ENCODE results near the gene B3GNT2.
"Not testable (repeated sequence)": the region's sequence is repeated elsewhere in the genome, so short reads cannot be mapped to it uniquely, and the experiment has no call there.

Gene B3GNT2

GRCh38 chr2:62195421-62196277, at the start of gene B3GNT2:
Gene B3GNT2, plus strand, starts transcription at chr2:62196115. Its CDS starts 26,106 bp downstream, at chr2:62222221.
- DNase-seq: peak; percentile 91

- not testable (repeated sequence) for DNase-seq
These were observed 49.1 kb upstream of the B3GNT2 start for GRCh38 chr2:62146790-62147189.

GRCh38 chr2:62147610-62148301, 48.2 kb upstream of the B3GNT2 start:
- DNase-seq: no peak

GRCh38 chr2:62149708-62150107, 46.2 kb upstream of the B3GNT2 start:
- no peak for DNase-seq

GRCh38 chr2:62150597-62151305, 45.2 kb upstream of the B3GNT2 start:
- no peak for DNase-seq

- DNase-seq: no peak
These were observed 44.6 kb upstream of the B3GNT2 start for GRCh38 chr2:62151306-62151638.

GRCh38 chr2:62152000-62152399, 43.9 kb upstream of the B3GNT2 start:
- no peak for DNase-seq

GRCh38 chr2:62156861-62157496, 38.9 kb upstream of the B3GNT2 start:
- no peak for DNase-seq

GRCh38 chr2:62158444-62159121, 37.3 kb upstream of the B3GNT2 start:
- no peak for DNase-seq

GRCh38 chr2:62160691-62161090, 35.2 kb upstream of the B3GNT2 start:
- not testable (repeated sequence) for DNase-seq

GRCh38 chr2:62163106-62163831, 32.6 kb upstream of the B3GNT2 start:
- no peak for DNase-seq

GRCh38 chr2:62163834-62164233, 32.1 kb upstream of the B3GNT2 start:
- no peak for DNase-seq

- DNase-seq: peak; percentile 31
These were observed 20.2 kb upstream of the B3GNT2 start for GRCh38 chr2:62175728-62176127.

- DNase-seq: no peak
These were observed 19.1 kb upstream of the B3GNT2 start for GRCh38 chr2:62176801-62177200.

- DNase-seq: no peak
These were observed 18.4 kb upstream of the B3GNT2 start for GRCh38 chr2:62177392-62178049.

GRCh38 chr2:62178741-62179271, 17.1 kb upstream of the B3GNT2 start:
- peak; percentile 75 for DNase-seq

- DNase-seq: no peak
These were observed 14.9 kb upstream of the B3GNT2 start for GRCh38 chr2:62180975-62181374.

GRCh38 chr2:62181843-62182242, 14.1 kb upstream of the B3GNT2 start:
- DNase-seq: no peak

GRCh38 chr2:62184512-62185230, 11.2 kb upstream of the B3GNT2 start:
- no peak for DNase-seq

- no peak for DNase-seq
These were observed 10.3 kb upstream of the B3GNT2 start for GRCh38 chr2:62185475-62186155.
